GM19351 (cell line): ENCODE results near the gene MARK2.

Experiments used
- ATAC-seq: cut with Tn5 transposase; IDR thresholded peaks from one replicate; pipeline ENCODE4 v1.9.1; 2021; ENCODE audit warnings: mild to moderate bottlenecking, moderate library complexity; ENCODE audit not compliant: unreplicated experiment

MARK2 gene

DNA sequence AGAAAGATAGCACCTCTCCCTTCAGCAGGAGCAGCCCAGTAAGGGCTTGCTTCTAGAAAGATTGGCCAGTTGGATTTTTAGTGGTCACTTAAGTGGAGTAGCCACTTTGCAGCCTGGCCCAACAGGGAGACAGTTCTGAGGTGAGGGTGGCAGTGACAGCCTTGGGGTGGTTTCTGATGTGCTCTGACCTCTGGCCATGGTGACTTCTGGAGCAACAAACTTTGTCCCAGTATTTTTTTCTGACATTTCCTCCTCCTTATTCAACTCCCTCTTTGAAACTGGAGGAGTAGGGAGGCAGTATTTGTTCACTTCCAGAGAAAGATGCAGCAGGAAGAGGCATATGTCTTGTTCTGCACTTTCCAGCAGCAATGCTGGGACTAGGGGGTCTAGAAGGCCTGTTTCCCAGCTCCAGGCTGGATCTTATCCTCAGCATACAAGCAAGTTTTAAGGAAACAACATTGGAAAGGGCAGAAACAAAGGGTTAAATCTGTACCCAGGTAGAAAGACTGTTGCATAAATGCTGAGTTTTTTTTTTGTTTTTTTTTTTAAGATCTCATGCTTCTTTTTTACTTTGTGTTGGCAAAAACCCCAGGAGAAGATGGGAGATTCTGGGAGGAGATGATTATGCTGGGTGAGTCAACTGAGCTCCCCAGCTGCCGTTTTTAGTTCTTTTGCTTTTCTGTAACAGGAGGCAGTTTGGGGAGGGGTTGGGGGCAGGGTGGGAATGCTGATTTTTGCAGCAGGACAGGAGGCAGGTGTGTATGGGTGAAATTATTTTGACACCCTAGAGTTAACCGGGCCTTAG is 40.9 kb downstream of the MARK2 start:
- no peak for ATAC-seq

DNA sequence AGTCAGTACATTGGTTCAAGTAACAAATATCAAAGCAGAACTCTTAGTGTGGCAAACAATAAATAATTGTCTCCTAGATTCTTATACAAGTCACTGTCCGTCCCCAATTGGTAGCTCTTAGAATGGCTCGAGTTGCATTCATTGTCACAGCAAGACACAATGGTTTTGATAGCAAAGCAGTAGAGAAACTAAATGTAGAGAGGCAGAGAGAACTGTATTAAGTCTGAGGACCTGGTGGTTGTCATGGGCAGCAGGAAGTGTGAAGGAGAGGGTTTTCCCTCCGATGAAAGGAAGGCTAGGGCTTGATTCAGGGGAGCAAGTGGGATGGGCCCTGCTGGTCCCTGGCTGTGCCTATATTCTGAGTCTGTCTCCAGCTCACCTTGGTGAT is 41.5 kb downstream of the MARK2 start:
- ATAC-seq, result no peak

DNA sequence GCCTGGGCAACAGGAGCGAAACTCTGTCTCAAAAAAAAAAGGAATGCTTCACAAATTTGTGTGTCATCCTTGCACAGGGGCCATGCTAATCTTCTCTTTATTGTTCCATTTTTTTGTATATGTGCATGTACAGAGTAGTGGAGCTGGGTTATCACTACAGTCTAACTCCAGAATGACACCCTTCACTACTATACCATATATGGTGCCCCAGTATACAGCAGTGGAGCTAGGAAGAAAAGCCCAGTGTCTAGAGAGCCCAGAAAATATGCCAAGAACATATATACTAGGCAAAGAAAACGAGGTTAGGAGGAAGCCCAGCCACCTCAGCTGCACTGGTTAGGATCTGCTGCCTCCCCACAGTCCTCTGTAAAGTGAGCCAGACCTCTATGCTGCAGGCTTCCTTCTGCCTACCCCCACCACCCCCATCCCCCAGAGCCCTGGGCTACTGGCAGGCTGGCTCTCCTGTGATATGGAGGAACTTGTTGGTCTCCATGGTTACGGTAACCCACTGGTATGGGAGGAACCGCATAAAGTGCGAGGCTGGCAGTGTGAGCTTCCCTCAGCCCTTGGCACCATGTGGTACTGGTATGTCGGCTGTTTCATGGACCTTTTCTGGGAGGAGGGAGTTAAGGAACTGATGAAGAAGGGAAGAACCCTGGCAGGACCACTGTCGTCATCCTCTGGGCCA is 43.8 kb downstream of the MARK2 start:
- no peak for ATAC-seq

DNA sequence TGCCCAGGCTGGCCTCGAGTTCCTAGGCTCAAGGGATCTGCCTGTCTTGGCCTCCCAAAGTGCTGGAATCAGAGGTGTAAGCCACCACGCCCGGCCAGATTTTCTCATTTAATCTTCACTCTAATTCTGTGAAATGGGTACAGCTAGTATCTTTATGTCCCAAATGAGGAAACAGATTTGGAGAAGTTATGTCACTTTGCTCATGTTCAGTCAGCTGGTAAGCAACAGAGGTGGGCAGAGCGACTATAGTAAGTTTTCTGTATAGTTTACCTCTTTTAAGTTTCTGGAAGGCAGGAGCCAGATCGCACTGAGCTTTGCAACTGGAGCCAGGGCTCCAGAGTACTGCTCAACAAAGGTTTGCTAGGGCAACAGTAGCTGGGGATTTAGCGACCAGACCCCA is 44.9 kb downstream of the MARK2 start:
- ATAC-seq, result no peak

DNA sequence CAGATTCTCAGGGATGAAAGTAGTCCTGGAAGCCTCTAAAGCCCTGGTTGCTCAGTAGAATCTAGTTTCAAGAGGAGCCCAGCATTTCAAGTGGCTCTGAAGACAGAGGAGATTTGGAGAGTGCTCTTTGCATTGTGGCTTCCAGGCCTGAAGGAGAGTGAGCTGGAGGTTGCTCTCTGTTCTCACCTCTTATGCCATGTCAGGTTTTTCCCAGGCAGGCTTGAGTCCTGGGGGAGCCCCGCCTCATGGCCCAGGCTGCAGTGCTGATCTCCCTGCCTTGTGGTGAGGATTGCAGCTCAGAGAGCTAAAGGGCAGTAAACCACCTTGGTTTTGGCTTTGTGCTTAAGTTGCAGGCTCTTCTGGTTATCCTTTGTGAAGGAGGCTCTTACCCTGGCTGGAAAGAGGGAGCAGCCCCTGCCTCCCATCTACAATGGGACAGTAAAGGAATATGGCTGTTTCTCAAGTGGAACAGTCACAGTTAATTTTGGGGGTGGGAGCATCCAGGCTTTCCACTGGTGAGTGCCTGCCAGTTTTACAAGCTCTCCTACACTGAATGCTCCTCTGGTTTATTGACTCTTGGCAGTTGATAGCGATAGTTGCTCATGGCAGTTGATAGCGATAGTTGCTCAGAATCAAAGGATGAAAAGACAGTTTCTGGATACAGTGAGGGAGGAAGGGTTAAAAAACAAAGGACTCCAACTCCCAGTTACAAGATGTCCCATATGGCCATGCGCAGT is 45.5 kb downstream of the MARK2 start:
- ATAC-seq, result no peak

DNA sequence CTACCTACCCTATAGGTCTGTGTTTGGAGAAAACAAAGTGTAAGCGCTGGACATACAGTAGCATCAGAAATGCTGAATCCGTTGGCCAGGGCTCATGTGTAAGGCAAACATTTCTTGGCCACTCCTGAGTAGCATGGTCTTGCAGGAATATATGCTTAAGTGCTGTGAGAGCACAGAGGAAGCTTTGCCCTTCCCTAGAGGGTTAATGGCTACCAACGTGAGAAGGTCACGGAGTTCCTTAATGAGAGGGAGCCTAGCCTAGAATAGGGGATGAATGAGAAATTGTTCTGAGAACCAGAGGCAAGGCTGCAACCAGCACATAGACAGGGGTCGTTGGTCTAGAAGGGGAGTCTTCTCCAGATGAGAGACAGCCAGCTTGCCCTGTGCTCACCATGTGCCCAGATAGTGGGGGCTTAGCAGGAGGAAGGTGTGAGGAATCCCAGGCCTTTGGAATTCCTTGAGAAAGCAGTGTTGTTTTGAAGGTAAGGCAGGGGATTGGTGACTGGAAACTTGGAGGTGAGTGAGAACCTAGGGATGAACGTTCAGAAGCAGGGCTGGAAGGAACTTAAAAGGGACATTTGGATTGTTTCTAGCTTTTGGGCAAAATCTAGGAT is 48.6 kb downstream of the MARK2 start:
- ATAC-seq, result no peak

DNA sequence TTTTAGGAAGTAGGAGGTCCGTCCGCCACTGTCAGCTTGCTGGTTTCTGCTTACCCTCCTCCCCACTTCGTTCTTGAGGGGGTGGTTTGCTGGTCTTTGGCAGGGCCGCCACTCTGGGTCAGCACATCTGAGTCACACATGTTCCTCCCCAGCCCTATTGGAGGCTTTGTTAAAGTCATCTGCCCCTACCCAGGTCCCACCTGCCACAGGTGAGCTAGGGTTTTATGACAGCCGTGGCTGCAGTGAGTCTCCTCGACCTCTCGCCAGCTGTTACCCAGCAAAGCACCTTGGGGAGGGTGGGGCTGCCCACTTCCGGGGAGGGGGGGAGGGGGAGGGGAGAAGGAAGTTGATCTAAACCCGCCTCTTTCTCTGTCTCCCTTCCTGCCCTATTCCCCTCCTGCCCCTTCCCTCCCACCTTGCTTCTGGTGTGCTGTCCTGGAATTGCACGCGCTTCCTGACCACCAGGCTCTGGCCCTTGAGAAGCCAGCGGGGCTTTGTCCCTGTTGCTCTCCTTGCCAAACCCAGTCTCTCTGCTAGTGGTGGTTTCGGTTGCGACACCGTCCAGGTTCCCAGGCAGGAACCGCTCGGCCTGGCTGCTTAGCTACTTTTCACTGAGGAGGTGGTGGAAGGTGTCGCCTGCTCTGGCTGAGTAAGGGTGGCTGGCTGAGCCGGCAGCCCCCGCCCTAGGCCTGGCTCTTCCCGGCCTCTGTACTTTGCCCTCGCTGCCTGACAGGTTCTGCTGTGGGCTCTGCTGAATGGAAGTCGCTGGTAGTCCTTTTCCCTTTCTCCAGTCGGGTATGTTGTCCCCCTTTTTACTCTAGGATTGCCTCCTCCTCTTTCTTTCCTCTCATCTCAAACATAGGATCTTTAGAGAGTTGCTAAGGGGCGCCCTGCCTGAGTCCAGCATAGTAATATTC is 49.5 kb downstream of the MARK2 start:
- ATAC-seq, result peak; percentile 81

DNA sequence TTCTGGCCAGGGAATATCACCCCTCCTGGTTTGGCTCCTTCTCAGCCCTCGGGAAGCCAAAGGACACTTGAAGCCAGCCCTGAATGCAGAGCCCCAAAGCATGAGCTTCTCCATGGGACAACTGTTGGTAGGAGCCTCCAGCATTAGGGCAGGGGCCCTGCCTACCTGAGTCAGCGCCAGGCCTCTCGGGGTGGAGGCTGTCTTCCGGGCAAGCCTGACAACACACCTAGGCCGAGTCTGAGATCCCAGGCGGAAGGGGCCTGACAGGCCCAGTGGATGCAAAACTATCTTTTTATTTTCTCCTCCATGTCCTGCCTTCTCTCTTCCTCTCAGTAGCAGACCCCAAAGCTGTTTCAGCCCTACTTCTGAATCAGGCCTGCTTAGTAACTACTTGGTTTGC is 50.4 kb downstream of the MARK2 start:
- no peak for ATAC-seq

DNA sequence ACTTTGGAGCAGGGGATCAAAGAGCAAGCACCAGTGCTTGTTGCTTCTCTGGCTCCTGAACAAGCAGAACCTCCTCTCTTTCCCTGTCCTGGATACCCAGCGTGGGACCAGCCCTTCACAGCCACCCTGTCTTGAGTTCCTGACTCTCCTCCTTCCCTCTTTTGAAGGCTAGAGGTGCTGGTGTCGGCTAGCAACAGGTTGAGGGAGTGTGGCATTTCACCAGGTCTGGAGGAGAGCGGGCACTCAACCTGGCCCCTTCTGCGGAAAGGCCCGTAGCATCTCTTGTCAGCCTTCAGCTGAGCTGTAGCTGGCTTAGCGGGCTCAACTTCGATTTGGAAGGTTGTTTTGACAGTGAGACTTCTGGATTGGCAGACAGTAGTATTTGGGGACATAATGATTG is 51.5 kb downstream of the MARK2 start:
- no peak for ATAC-seq

DNA sequence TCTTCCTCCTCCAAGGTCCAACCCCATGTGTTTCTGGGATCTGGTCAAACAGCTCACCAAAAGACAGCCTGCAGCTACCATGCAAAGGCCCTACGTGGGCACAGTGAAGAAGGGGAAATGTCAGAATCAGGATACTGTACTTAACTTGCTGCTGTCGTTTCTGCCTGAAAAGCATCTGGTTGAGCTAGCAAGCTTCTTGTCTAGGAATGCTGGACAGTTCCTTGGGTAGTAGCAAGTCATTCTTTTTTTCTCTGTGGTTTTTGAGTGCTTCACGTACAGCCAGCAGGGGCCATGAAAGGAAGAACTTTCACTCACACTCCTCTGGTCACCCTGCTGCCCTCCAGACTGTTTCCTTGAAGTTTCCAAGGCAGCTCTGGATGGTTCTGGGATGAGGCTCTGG is 53.3 kb downstream of the MARK2 start:
- ATAC-seq, result no peak

DNA sequence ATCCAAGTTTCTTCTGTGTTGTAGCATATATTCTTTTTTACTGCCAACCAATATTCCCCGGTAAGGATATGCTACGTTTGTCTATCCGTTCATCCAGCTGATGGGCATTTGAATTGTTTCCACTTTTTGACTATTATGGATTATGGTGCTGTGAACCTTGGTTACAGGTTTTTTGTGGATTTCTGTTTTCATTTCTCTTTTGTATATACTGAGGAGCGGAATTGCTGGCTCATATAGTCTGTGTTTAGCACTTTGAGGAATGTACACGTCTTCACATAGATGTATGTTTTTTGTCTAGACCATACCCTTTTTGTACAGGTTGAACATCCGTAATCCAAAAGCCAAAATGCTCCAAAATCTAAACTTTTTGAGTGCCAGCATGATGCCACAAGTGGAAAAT is 54.4 kb downstream of the MARK2 start:
- no peak for ATAC-seq

DNA sequence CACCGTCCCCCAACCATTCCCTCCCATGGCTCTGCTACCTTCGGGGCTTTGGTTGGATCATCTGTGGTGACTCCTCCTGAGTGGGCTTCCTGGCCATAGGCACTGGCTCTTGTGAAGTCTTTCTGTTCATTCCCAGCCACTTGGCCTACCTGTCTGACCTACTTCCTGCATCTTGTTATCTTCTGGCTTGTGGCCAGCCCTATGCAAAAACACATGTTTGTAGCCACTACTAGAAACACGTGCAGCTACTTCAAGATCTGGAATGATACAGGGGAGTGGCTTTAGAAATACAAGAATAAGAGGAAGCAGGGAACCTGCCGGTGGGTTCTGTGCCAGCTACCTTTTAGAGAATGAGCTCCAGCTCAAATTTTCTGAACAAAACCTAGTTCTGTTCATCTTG is 57.2 kb downstream of the MARK2 start:
- ATAC-seq, result no peak

DNA sequence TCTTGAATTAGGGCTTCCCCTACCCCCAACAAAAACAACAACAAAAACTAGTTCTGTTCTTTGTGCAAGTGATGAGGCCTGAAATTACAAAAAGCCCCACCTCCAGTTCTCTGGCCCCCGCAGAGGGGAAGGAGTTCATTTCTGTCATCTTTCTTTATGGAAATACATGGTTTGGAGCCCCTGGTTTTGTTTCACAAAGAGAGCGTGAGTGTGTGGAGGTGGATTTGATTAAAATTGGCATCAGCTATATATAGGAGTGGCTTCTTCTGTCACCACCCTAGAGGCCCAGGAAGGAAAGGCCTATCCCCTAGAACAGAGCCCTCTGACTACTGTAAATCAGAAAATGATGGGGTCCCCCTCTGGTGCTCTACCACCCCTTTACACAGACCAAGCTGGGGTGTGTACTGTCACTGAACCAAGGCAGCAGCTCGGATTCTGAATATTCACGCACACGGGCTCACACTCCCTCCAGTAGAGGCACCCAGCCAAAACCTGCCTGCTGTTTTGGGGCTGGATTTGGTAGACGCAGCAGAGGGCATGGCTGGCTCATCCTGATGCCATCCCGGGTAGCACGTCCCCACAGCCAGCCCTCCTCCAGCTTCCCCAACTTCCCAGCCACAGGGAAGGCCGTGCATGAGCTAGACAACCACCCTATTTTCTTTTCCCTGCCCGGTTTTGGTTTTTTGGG is 58.7 kb downstream of the MARK2 start:
- ATAC-seq, result no peak

DNA sequence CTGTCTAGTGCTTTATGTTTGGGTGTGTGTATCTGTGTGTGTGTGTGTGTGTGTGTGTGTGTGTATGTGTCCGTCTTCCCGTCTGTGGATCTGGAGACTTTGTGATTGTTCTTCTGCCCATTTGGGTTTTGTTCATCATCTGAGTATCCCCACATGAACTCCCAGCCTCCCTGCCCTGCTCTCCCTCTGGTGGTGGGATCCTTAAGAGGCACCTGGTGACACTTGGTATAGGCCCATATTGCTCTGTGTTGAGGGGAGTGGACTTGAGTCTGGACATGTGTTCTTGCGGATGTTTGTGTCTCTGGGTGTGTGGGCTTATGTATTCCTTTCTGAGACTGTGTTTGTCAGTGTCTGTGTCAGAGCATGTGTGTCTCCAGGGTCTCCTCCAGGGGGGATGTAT is 62.8 kb downstream of the MARK2 start:
- ATAC-seq, result no peak

DNA sequence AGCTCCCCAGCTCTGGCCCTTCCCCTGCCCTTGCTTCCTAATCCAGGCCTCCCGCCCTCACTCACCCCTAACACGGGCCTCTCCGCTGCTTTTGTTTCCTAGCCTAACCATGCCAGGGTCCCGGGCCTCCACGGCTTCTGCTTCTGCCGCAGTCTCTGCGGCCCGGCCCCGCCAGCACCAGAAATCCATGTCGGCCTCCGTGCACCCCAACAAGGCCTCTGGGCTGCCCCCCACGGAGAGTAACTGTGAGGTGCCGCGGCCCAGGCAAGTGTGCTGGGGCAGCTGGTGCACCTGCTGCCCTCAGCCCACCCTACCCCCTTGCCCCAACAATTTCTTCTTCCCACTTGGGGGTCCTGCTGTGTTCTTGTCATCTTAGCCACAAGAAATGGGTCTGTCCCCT is 65.0 kb downstream of the MARK2 start:
- ATAC-seq, result no peak

DNA sequence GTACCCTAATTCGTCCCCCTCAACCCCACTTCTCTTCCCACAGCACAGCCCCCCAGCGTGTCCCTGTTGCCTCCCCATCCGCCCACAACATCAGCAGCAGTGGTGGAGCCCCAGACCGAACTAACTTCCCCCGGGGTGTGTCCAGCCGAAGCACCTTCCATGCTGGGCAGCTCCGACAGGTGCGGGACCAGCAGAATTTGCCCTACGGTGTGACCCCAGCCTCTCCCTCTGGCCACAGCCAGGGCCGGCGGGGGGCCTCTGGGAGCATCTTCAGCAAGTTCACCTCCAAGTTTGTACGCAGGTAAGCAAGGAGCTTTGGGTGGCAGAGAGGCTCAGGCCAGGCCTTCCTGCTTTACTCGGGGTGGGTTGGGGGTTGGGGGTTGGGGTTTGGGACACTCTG is 65.8 kb downstream of the MARK2 start:
- ATAC-seq, result no peak

DNA sequence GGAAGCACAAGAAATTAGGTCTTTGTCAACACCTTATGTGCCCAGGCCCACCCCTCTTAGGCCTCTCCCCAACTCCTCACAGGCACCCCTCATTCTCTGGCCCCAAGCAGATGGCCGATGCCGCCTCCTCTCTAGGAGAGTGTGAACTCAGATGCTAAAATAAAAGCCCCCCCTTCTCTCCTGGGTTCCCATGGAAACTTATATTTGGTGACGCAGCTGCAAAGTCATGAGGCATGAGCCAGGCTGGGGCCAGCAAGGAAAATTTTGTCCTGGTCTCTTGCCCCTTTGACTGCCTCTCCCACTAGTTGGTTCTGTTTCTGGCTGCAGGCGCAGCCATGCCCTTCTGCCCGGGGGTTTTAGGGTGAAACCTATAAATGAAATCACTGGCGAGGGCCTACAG is 66.3 kb downstream of the MARK2 start:
- ATAC-seq, result no peak

DNA sequence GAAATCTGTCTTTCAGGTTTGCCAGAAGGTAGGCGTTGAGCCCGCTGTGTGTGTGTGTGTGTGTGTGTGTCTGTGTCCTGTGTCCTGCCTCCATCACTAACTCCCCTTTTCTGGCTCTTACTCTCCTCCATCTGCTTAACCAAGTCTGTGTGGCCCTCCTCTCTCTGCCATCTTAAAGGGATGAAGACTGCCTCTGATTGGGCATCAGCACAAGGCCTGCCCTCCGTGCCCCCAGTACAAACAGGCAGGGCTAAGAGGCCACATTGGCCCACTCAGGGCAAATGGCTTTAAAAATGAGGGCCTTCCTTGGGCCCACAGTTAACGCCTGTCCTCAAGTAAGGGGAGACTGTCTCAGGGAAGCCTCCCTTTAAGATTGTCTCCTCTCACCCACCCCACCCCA is 67.2 kb downstream of the MARK2 start:
- no peak for ATAC-seq

DNA sequence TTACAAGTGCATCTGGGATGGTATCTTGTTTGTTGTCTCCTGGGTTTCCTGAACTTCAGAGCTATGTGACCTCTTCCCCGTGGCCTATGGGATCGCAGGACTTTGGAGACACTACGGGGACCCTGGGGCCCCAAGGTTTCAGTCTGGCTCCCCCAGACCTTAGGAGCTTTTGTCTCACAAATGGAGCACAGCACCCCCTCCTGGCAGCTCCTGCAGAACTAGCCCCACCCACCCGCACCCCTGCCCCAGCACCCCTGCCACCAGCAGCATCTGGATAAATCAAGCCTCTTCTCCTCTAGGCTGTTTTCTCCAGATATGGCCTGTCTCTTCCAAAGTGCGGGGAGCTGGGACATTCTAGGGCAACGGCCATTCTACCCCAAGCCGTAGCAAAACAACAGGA is 67.7 kb downstream of the MARK2 start:
- ATAC-seq, result no peak

DNA sequence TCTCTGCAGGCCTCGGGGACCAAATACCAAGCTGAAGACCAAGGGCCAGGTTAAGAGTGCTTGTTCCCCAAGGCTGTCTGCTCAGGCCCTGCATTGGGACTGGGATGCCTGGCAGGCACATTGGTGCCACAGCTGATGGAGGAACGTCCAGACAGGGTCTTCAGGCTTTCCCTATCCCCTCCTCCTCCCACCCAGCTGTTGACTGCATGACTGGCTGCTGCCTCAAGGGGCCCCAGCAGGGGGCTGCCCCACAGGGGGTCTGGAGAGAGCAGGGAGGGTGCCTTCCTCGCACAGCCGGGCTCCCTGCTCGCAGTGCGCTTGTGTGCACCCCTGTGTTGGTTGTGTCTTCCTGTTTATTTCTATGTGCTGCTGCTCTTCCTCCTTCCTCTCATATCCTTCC is 68.2 kb downstream of the MARK2 start:
- ATAC-seq, result no peak
